Naive thymus-derived CD8-positive, alpha-beta T cell (primary cell): Measurements from ENCODE around the gene NELL1. TPM values are rescaled to one million over a fixed set of nuclear protein-coding genes. Genes with fewer than 3 reads are reported as not detected.

Source experiments
- ATAC-seq, 2 donors: fragments of 150-1000 bp; cut with Tn5 transposase in 1 of 2; sonication (Bioruptor Pico), chemical (Tn5 transposase) in 1 of 2; 1 replicate in 1 of 2; 2 replicates in 1 of 2; pipeline ENCODE4 v1.10.0; 2021; ENCODE audit warnings: mild to moderate bottlenecking in 2 of 2, moderate library complexity in 2 of 2
- POLR2A ChIA-PET: fragments of 350-600 bp; sonication (Branson Sonifier 250); formaldehyde crosslinking; loops from one replicate; lab custom pipeline; 2021; ENCODE audit warnings: antibody characterized with exemption; lab: Charles Lee
- DNase-seq, 10 donors: peaks; one replicate each; pipeline versions ENCODE4 v3.0.0 to v3.0.0-alpha.2; 2020 to 2022
- H3K27ac Mint-ChIP-seq, 10 donors: one replicate each; pipeline ENCODE4 v1.8.0; 2020 to 2022; ENCODE audit warnings: mild to moderate bottlenecking in 10 of 10, mixed read lengths in 10 of 10, moderate library complexity in 4 of 10, inconsistent platforms in 1 of 10
- H3K27me3 Mint-ChIP-seq, 5 donors: one replicate each; pipeline ENCODE4 v1.8.0; 2021 to 2022; ENCODE audit warnings: mixed read lengths in 5 of 5
- H3K36me3 Mint-ChIP-seq, 3 donors: one replicate each; pipeline ENCODE4 v1.8.0; 2020 to 2022; ENCODE audit warnings: mixed read lengths in 3 of 3, mild to moderate bottlenecking in 2 of 3, inconsistent platforms in 1 of 3
- H3K4me1 Mint-ChIP-seq, 4 donors: one replicate each; pipeline ENCODE4 v1.8.0; 2021 to 2022; ENCODE audit warnings: mixed read lengths in 4 of 4
- H3K4me3 Mint-ChIP-seq, 10 donors: one replicate each; pipeline ENCODE4 v1.8.0; 2020 to 2022; ENCODE audit warnings: mild to moderate bottlenecking in 10 of 10, mixed read lengths in 10 of 10, moderate library complexity in 6 of 10, inconsistent platforms in 1 of 10
- H3K9me3 Mint-ChIP-seq, 9 donors: one replicate each; pipeline ENCODE4 v1.8.0; 2020 to 2022; ENCODE audit warnings: mixed read lengths in 9 of 9, mild to moderate bottlenecking in 3 of 9, inconsistent platforms in 1 of 9, moderate library complexity in 1 of 9
- polyA plus RNA-seq, 3 donors: library from polyadenylated mRNA; unstranded; fragments of 300-500 nt; fragmentation: Illumina TruSeq; gene quantifications; one replicate each; pipeline ENCODE4 v1.2.3, GENCODE V29; 2021
- total RNA-seq, 8 experiments: library from RNA in 2 of 8; stranded (reverse) in 2 of 8; gene quantifications; one replicate each; pipeline ENCODE4 v1.2.3 and lab custom pipeline; 2021 to 2026

NELL1 gene
- total and polyA plus RNA-seq, 5 experiments from 2014 or later, result not detected

DNA sequence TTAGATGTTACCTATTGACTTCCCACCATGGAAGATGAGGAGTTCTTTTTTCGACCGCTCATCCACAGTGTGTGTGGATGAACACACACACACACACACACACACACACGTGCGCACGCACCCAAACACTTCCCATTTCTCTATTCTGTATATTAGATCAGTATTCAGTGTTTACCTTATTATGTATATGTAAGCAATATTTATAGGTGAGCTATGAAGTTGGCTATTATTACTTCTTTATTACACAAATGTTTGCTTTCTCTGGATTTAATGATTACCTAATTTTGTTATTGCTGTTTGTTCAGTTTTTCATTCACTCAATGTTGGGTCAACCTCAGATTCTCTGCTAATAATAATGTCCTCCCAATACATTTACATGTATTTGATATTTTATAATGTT, 721.0 kb downstream of the NELL1 start:
- H3K4me3 Mint-ChIP-seq, result no peak overlapping the region
- H3K4me1 Mint-ChIP-seq, result no peaks in the 10 kb centered on the region
- H3K36me3 Mint-ChIP-seq, result no peaks in the 10 kb centered on the region
- peaks cover 2 to 22% (median 4%) of the 10 kb centered on the region in 9 donors for H3K9me3 Mint-ChIP-seq
- ATAC-seq (no peak), DNase-seq (no peak)
- POLR2A ChIA-PET, result no interaction called here
- H3K27ac Mint-ChIP-seq, result no peak overlapping the region
- H3K27me3 Mint-ChIP-seq, result no peaks in the 10 kb centered on the region

DNA sequence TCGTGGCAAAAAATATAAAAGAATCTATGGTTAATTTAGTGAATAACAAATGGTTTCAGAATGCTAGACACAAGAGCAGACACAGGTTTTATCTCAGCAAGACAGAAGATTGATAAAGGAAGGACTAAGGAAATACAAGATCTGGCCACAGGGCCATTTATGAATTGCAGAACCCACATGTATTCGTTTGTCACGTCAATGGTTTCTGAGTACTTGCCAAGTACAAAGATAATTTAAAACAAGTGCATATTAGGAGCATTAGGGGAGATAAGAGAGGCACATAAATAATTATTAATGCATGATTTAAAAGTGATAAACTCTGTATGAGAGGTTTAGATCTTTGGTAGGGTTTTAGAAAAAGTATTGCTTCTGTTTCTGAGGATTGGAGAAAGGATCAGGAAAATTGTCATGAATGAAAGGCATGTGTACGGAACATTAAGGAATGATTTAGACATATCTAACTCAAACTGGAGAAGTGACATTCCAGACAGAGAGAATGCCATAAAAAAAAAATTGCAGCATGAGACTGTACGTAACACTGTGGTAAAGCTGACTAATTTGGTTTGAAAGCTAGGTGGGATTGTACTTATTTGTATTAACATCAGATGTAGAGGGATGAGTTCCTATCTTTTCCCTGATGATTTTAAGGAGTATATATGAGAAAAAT, 727.1 kb downstream of the NELL1 start:
- no peaks in the 10 kb centered on the region for H3K27me3 Mint-ChIP-seq
- no peak for ATAC-seq
- no peaks in the 10 kb centered on the region for H3K36me3 Mint-ChIP-seq
- no peak overlapping the region for H3K27ac Mint-ChIP-seq
- H3K9me3 Mint-ChIP-seq, result peaks cover 0 to 6% (median 1%) of the 10 kb centered on the region in 9 donors
- POLR2A ChIA-PET, result no interaction called here
- no peak for DNase-seq
- H3K4me3 Mint-ChIP-seq, result no peak overlapping the region
- no peaks in the 10 kb centered on the region for H3K4me1 Mint-ChIP-seq

DNA sequence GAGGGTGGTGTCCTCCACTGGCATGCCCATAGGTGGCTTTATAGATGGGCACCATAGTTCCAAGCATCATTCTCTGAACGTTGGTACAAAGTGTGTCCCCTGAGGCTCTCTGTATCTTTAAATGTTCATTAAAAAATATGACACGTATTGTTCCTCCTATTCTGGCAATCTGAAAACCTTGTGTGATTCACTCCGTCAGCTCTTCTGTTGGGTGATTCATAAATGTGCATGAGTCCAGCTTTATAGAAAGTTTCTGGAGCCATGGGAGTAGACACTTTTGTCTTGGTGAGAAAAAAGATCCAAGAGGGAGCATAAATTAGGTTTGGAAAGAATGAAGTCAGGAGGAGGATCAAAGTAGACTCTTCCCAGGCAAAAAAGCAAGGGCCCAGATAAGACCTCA, 728.8 kb downstream of the NELL1 start:
- H3K27ac Mint-ChIP-seq, result no peak overlapping the region
- H3K4me3 Mint-ChIP-seq, result no peak overlapping the region
- no peaks in the 10 kb centered on the region for H3K36me3 Mint-ChIP-seq
- ATAC-seq, result no peak
- no peak for DNase-seq
- peaks cover 0 to 6% (median 0%) of the 10 kb centered on the region in 9 donors for H3K9me3 Mint-ChIP-seq
- POLR2A ChIA-PET, result no interaction called here
- H3K27me3 Mint-ChIP-seq, result no peaks in the 10 kb centered on the region
- H3K4me1 Mint-ChIP-seq, result no peaks in the 10 kb centered on the region

GRCh38 chr11:21401496-21401895, 732.1 kb downstream of the NELL1 start:
- no peaks in the 10 kb centered on the region for H3K4me1 Mint-ChIP-seq
- POLR2A ChIA-PET, result no interaction called here
- no peak for DNase-seq

GRCh38 chr11:21402274-21402673, 732.9 kb downstream of the NELL1 start:
- DNase-seq (no peak), ATAC-seq (no peak)
- no peaks in the 10 kb centered on the region for H3K4me1 Mint-ChIP-seq
- no peaks in the 10 kb centered on the region for H3K27me3 Mint-ChIP-seq
- no peaks in the 10 kb centered on the region for H3K36me3 Mint-ChIP-seq
- POLR2A ChIA-PET, result no interaction called here
- peaks cover 0 to 6% (median under 1%) of the 10 kb centered on the region in 9 donors for H3K9me3 Mint-ChIP-seq
- H3K4me3 Mint-ChIP-seq, result no peak overlapping the region
- H3K27ac Mint-ChIP-seq, result no peak overlapping the region

More at GRCh38 chr11:21401496-21401895, 732.1 kb downstream of the NELL1 start:
- H3K36me3 Mint-ChIP-seq, result no peaks in the 10 kb centered on the region
- H3K4me3 Mint-ChIP-seq, result no peak overlapping the region
- peaks cover 0 to 6% (median 0%) of the 10 kb centered on the region in 9 donors for H3K9me3 Mint-ChIP-seq
- no peaks in the 10 kb centered on the region for H3K27me3 Mint-ChIP-seq
- no peak for ATAC-seq
- no peak overlapping the region for H3K27ac Mint-ChIP-seq

- ATAC-seq, result no peak
- H3K4me1 Mint-ChIP-seq, result no peaks in the 10 kb centered on the region
- H3K27ac Mint-ChIP-seq, result no peak overlapping the region
Observed at GRCh38 chr11:21403069-21403468, 733.7 kb downstream of the NELL1 start.

DNA sequence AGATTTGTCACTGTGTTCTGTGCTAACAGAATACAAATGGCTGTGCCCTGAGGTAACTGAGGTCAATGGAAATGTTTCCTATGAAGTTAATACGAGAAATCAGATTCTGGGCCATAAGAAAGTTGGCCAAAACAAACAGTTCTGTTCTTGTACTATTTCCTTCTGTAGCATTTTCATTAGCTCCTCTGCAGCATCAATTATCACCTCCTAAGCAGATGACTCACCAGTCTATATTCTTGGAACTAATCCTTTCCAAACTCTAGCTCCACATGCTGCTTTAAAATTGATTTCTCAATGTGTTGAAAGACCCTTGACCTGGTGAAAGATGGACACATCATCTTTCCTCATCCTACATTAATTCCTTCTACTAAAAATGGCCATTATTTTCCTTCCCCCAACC, 736.0 kb downstream of the NELL1 start:
- POLR2A ChIA-PET, result no interaction called here

More at GRCh38 chr11:21403069-21403468, 733.7 kb downstream of the NELL1 start:
- Mint-ChIP-seq H3K9me3 (peaks cover 0 to 10% (median 6%) of the 10 kb centered on the region in 9 donors), H3K4me3 (no peak overlapping the region), H3K27me3 (no peaks in the 10 kb centered on the region), H3K36me3 (no peaks in the 10 kb centered on the region)
- POLR2A ChIA-PET, result no interaction called here
- DNase-seq, result no peak

DNA sequence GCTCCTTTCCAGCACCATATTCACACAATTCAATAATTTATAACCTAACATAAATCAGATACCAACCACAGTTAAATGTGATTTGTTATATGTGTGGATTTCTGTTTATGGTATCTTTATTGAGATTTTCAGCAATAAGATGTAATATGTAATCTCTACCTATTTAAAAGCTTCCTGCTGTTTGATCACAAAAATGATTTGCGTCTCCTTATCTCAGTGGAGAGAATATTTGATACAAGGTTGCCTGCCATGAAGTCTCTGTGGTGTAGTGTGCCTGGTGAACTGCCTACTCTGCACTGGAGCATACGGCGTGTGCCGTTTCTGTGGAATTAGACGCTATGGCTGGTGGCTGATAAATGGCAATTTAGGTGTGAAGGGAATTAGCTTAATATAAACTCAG, 741.1 kb downstream of the NELL1 start:
- DNase-seq, result no peak
- ATAC-seq, result no peak
- H3K9me3 Mint-ChIP-seq, result peaks cover 0 to 21% (median 9%) of the 10 kb centered on the region in 9 donors
- no peaks in the 10 kb centered on the region for H3K4me1 Mint-ChIP-seq
- no peaks in the 10 kb centered on the region for H3K36me3 Mint-ChIP-seq
- H3K27me3 Mint-ChIP-seq, result no peaks in the 10 kb centered on the region
- POLR2A ChIA-PET, result no interaction called here
- H3K4me3 Mint-ChIP-seq, result no peak overlapping the region
- H3K27ac Mint-ChIP-seq, result no peak overlapping the region

More for the DNA sequence above, 736.0 kb downstream of the NELL1 start:
- Mint-ChIP-seq H3K27ac (no peak overlapping the region), H3K27me3 (no peaks in the 10 kb centered on the region), H3K4me3 (no peak overlapping the region), H3K9me3 (peaks cover 0 to 17% (median 8%) of the 10 kb centered on the region in 9 donors), H3K36me3 (no peaks in the 10 kb centered on the region), H3K4me1 (no peaks in the 10 kb centered on the region)
- no peak for DNase-seq
- no peak for ATAC-seq

GRCh38 chr11:21411104-21411503, 741.7 kb downstream of the NELL1 start:
- Mint-ChIP-seq H3K36me3 (no peaks in the 10 kb centered on the region), H3K4me3 (no peak overlapping the region), H3K4me1 (no peaks in the 10 kb centered on the region), H3K27ac (no peak overlapping the region), H3K27me3 (no peaks in the 10 kb centered on the region), H3K9me3 (peaks cover 0 to 21% (median 9%) of the 10 kb centered on the region in 9 donors)
- ATAC-seq (no peak), DNase-seq (no peak)
- POLR2A ChIA-PET, result no interaction called here

- ATAC-seq, result no peak
- Mint-ChIP-seq H3K27ac (no peak overlapping the region), H3K4me1 (no peaks in the 10 kb centered on the region), H3K4me3 (no peak overlapping the region), H3K9me3 (peaks cover 0 to 21% (median 9%) of the 10 kb centered on the region in 9 donors), H3K27me3 (no peaks in the 10 kb centered on the region), H3K36me3 (no peaks in the 10 kb centered on the region)
- POLR2A ChIA-PET, result no interaction called here
- no peak for DNase-seq
Observed at GRCh38 chr11:21411597-21411996, 742.2 kb downstream of the NELL1 start.

GRCh38 chr11:21412652-21413383, 743.4 kb downstream of the NELL1 start:
- no peak for DNase-seq
- ATAC-seq, result no peak
- peaks cover 0 to 16% (median 5%) of the 10 kb centered on the region in 9 donors for H3K9me3 Mint-ChIP-seq
- no peaks in the 10 kb centered on the region for H3K27me3 Mint-ChIP-seq
- POLR2A ChIA-PET, result no interaction called here
- no peak overlapping the region for H3K4me3 Mint-ChIP-seq
- no peaks in the 10 kb centered on the region for H3K4me1 Mint-ChIP-seq
- no peaks in the 10 kb centered on the region for H3K36me3 Mint-ChIP-seq
- H3K27ac Mint-ChIP-seq, result no peak overlapping the region

DNA sequence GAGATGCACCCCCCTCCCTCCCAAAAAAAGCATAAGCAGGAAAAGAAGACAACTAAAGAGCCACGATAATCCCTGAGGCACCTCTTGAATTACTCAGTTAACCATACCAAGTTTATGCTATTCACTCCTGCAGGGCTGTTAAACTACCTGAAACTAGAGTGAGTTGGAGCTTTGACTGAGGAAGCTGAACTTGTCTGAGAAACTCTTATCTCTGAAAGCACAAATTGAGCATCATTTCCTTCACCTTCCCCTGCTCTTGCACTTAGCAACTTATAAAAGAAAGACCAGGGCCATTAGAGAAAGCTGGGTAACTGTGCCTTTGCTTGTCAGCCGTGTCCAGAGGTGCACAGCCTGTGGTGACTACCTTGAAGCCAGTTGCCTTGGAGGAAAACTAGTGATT, 745.6 kb downstream of the NELL1 start:
- ATAC-seq (no peak), DNase-seq (no peak)
- Mint-ChIP-seq H3K27me3 (no peaks in the 10 kb centered on the region), H3K36me3 (no peaks in the 10 kb centered on the region), H3K9me3 (peaks cover 0 to 19% (median 4%) of the 10 kb centered on the region in 9 donors), H3K4me3 (no peak overlapping the region), H3K4me1 (no peaks in the 10 kb centered on the region), H3K27ac (no peak overlapping the region)
- POLR2A ChIA-PET, result no interaction called here

GRCh38 chr11:21415606-21416005, 746.2 kb downstream of the NELL1 start:
- POLR2A ChIA-PET, result no interaction called here
- no peaks in the 10 kb centered on the region for H3K27me3 Mint-ChIP-seq
- H3K36me3 Mint-ChIP-seq, result no peaks in the 10 kb centered on the region
- H3K4me3 Mint-ChIP-seq, result no peak overlapping the region
- no peaks in the 10 kb centered on the region for H3K4me1 Mint-ChIP-seq
- no peak for ATAC-seq
- peaks cover 0 to 19% (median 5%) of the 10 kb centered on the region in 9 donors for H3K9me3 Mint-ChIP-seq
- DNase-seq, result no peak
- no peak overlapping the region for H3K27ac Mint-ChIP-seq
